Urinary bladder (tissue), 4 donors: Measurements from ENCODE around the gene GGA2. TPM values are rescaled to one million over a fixed set of nuclear protein-coding genes. Genes with fewer than 3 reads are reported as not detected.

Source experiments
- DNase-seq: peaks from one replicate; pipeline ENCODE4 v3.0.0-alpha.2; 2015; ENCODE audit errors: extremely low spot score
- H3K27ac ChIP-seq: one replicate; pipeline ENCODE4 v1.5.1; 2013; ENCODE audit warnings: low read depth, mild to moderate bottlenecking, moderate library complexity
- H3K36me3 ChIP-seq: one replicate; pipeline ENCODE4 v1.6.1; 2013; ENCODE audit warnings: mild to moderate bottlenecking, moderate library complexity; ENCODE audit not compliant: insufficient read depth
- H3K4me1 ChIP-seq: one replicate; pipeline ENCODE4 v1.6.1; 2013; ENCODE audit warnings: mild to moderate bottlenecking, moderate library complexity; ENCODE audit not compliant: insufficient read depth
- H3K4me3 ChIP-seq: one replicate; pipeline ENCODE4 v1.5.1; 2013; ENCODE audit warnings: low read depth, low read length
- WGBS: extraction: QIAGEN DNeasy Blood & Tissue Kit; methylation state at CpG from one replicate; pipeline ENCODE4 v1.1.7; 2013; 5-methylcytosine and 5-hydroxymethylcytosine counted together
- polyA plus RNA-seq: library from polyadenylated mRNA; stranded (reverse); fragments of 200-250 nt; gene quantifications from one replicate; pipeline ENCODE4 v1.2.3, GENCODE V29; 2013
- total RNA-seq: library from RNA; depleted of rRNA; stranded (reverse); fragments of >200 nt; gene quantifications from one replicate; pipeline ENCODE4 v1.2.3, GENCODE V29; 2014
- donor health status: healthy with polysubstance abuse.
- donor health status: healthy.

The GGA2 gene
- total and polyA plus RNA-seq, 2 donors: 23.4 to 43.7 TPM

- no peak overlapping the region for H3K4me3 ChIP-seq
- no peaks in the 10 kb centered on the region for H3K4me1 ChIP-seq
- DNase-seq: no peak
- peaks cover 2% of the 10 kb centered on the region for H3K36me3 ChIP-seq
- 86% methylated on average over 2 of the region's 2 CpGs for WGBS
- H3K27ac ChIP-seq: no peak overlapping the region
These were observed 25.6 kb upstream of the GGA2 start for GRCh38 chr16:23535901-23536300.

- H3K36me3 ChIP-seq: peaks cover 2% of the 10 kb centered on the region
- no peak overlapping the region for H3K4me3 ChIP-seq
- DNase-seq: no peak
- 95% methylated on average over 19 of the region's 19 CpGs for WGBS
- no peaks in the 10 kb centered on the region for H3K4me1 ChIP-seq
- H3K27ac ChIP-seq: no peak overlapping the region
These were observed 24.9 kb upstream of the GGA2 start for GRCh38 chr16:23534868-23535860.

- DNase-seq: no peak
These were observed 22.2 kb upstream of the GGA2 start for GRCh38 chr16:23532448-23532847.

GRCh38 chr16:23530062-23530461 is 19.8 kb upstream of the GGA2 start:
- no peaks in the 10 kb centered on the region for H3K4me1 ChIP-seq
- WGBS: 91% methylated on average over 5 of the region's 5 CpGs
- peaks cover 1% of the 10 kb centered on the region for H3K36me3 ChIP-seq

More at GRCh38 chr16:23532448-23532847, 22.2 kb upstream of the GGA2 start:
- 78% methylated on average over 1 of the region's 1 CpG for WGBS
- Histone ChIP-seq H3K4me1 (no peaks in the 10 kb centered on the region), H3K4me3 (no peak overlapping the region), H3K27ac (no peak overlapping the region), H3K36me3 (peaks cover 1% of the 10 kb centered on the region)

GRCh38 chr16:23528644-23529310 is 18.5 kb upstream of the GGA2 start:
- DNase-seq: no peak
- Histone ChIP-seq H3K4me3 (no peak overlapping the region), H3K27ac (no peak overlapping the region), H3K36me3 (peaks cover 1% of the 10 kb centered on the region), H3K4me1 (no peaks in the 10 kb centered on the region)
- WGBS: 95% methylated on average over 10 of the region's 10 CpGs

More at GRCh38 chr16:23530062-23530461, 19.8 kb upstream of the GGA2 start:
- H3K4me3 ChIP-seq: no peak overlapping the region
- DNase-seq: no peak
- no peak overlapping the region for H3K27ac ChIP-seq

GRCh38 chr16:23527961-23528643 is 17.8 kb upstream of the GGA2 start:
- no peak for DNase-seq
- Histone ChIP-seq H3K4me1 (no peaks in the 10 kb centered on the region), H3K36me3 (peaks cover 3% of the 10 kb centered on the region), H3K4me3 (no peak overlapping the region), H3K27ac (no peak overlapping the region)
- WGBS: 94% methylated on average over 11 of the region's 11 CpGs

GRCh38 chr16:23524886-23525285 is 14.6 kb upstream of the GGA2 start:
- DNase-seq: no peak
- Histone ChIP-seq H3K4me3 (no peak overlapping the region), H3K36me3 (peaks cover 3% of the 10 kb centered on the region), H3K27ac (no peak overlapping the region), H3K4me1 (no peaks in the 10 kb centered on the region)
- 94% methylated on average over 3 of the region's 3 CpGs for WGBS

- no peaks in the 10 kb centered on the region for H3K4me1 ChIP-seq
- 90% methylated on average over 7 of the region's 7 CpGs for WGBS
- DNase-seq: no peak
- H3K27ac ChIP-seq: no peak overlapping the region
- no peak overlapping the region for H3K4me3 ChIP-seq
- H3K36me3 ChIP-seq: peaks cover 3% of the 10 kb centered on the region
These were observed 13.6 kb upstream of the GGA2 start for GRCh38 chr16:23523876-23524385.

GRCh38 chr16:23523321-23523720 is 13.0 kb upstream of the GGA2 start:
- H3K36me3 ChIP-seq: peaks cover 2% of the 10 kb centered on the region
- H3K27ac ChIP-seq: no peak overlapping the region
- DNase-seq: no peak
- H3K4me3 ChIP-seq: no peak overlapping the region
- WGBS: 92% methylated on average over 6 of the region's 6 CpGs
- no peaks in the 10 kb centered on the region for H3K4me1 ChIP-seq

- DNase-seq: no peak
- Histone ChIP-seq H3K36me3 (peaks cover 2% of the 10 kb centered on the region), H3K4me1 (no peaks in the 10 kb centered on the region), H3K27ac (no peak overlapping the region), H3K4me3 (no peak overlapping the region)
- 98% methylated on average over 4 of the region's 4 CpGs for WGBS
These were observed 11.7 kb upstream of the GGA2 start for GRCh38 chr16:23521965-23522364.

GRCh38 chr16:23521037-23521743 is 10.9 kb upstream of the GGA2 start:
- DNase-seq: no peak

GRCh38 chr16:23520500-23520899 is 10.2 kb upstream of the GGA2 start:
- DNase-seq: no peak
- peaks cover 2% of the 10 kb centered on the region for H3K36me3 ChIP-seq
- WGBS: 82% methylated on average over 4 of the region's 4 CpGs
- H3K27ac ChIP-seq: no peak overlapping the region
- no peaks in the 10 kb centered on the region for H3K4me1 ChIP-seq
- H3K4me3 ChIP-seq: no peak overlapping the region

More at GRCh38 chr16:23521037-23521743, 10.9 kb upstream of the GGA2 start:
- H3K36me3 ChIP-seq: peaks cover 2% of the 10 kb centered on the region
- H3K4me1 ChIP-seq: no peaks in the 10 kb centered on the region
- H3K4me3 ChIP-seq: no peak overlapping the region
- no peak overlapping the region for H3K27ac ChIP-seq
- 68% methylated on average over 4 of the region's 4 CpGs for WGBS

GRCh38 chr16:23519282-23519681 is 9.0 kb upstream of the GGA2 start:
- H3K4me1 ChIP-seq: no peaks in the 10 kb centered on the region
- H3K36me3 ChIP-seq: peaks cover 2% of the 10 kb centered on the region
- WGBS: 96% methylated on average over 5 of the region's 5 CpGs
- no peak overlapping the region for H3K4me3 ChIP-seq
- no peak for DNase-seq
- no peak overlapping the region for H3K27ac ChIP-seq
